Endometrial microvascular endothelial cells (primary cell): ENCODE measurements around the gene CCDC85B. TPM values are rescaled to one million over a fixed set of nuclear protein-coding genes. Genes with fewer than 3 reads are reported as not detected.

Experiments
- in situ Hi-C: cut with HindIII; loops from 2 replicates; pipeline ENCODE4 v1.10.0; 2017; ENCODE audit warnings: low sequenced_read_pairs, low pct_unique_long_range_greater_than_20kb; ENCODE audit errors: inconsistent ontology term
- total RNA-seq: library from RNA; depleted of rRNA; stranded (reverse); fragments of >200 nt; gene quantifications from one replicate; pipeline ENCODE4 v1.2.3, GENCODE V29; 2015; ENCODE audit errors: inconsistent ontology term

CCDC85B gene
- total RNA-seq, 1 donor from 2014 or later = 133 TPM

DNA sequence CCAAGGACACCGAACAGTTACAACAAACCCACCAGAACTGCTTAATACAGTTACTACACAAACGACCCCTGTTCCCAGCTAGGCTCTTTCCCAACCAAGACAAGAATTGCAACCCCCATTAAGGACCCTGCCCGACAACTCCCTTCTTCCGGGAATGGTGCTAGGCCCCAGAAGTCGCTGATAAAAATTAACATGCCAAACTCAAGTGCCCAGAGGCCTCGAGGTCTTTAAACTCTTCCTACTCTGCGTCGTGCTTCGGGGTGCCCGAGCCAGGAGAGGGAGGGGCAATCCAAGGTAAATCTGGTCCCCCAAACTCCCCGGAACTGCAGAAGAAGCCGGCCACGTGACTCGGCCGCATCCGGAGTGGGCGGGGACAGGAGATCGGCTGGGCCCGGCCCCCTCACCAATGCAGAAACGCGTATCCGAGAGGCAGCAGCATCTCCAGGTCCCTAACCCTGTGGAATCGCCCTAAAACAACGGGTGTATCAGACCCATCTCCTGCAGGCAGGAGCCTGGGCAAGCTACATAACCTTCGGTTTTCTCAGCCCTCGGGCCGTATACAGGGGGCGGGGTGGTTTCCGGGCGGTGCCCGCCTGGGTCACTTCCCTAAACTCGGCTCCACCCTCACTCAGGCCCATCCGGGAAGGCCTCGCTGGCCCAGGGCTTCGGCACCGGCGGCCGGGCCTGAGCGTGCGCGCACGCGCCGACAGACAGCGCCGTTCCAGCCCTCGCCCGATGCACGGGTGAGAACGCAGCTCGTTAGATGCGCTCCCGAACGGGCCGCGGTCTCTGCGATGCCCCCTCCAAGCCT is 33.6 kb upstream of the CCDC85B start:
- in situ Hi-C loops = no loop called here

DNA sequence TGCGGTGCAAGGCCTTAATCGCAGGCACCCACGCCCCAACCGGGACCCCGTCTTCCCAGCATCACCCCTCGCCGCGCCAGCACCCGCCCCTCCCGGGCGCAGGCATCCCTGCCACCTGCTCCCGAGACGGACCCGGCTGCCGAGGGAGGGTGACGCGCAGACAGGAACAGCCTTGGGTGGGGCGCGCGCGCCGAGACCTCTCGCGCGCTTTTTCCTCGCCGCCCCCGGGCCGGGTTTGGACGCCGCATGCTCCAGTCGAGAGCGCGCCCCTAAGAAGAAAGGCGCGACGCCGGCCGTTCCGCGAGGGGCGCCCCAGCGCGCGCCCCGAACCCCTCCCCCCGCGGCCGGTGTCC is 33.0 kb upstream of the CCDC85B start:
- in situ Hi-C loops = no loop called here

DNA sequence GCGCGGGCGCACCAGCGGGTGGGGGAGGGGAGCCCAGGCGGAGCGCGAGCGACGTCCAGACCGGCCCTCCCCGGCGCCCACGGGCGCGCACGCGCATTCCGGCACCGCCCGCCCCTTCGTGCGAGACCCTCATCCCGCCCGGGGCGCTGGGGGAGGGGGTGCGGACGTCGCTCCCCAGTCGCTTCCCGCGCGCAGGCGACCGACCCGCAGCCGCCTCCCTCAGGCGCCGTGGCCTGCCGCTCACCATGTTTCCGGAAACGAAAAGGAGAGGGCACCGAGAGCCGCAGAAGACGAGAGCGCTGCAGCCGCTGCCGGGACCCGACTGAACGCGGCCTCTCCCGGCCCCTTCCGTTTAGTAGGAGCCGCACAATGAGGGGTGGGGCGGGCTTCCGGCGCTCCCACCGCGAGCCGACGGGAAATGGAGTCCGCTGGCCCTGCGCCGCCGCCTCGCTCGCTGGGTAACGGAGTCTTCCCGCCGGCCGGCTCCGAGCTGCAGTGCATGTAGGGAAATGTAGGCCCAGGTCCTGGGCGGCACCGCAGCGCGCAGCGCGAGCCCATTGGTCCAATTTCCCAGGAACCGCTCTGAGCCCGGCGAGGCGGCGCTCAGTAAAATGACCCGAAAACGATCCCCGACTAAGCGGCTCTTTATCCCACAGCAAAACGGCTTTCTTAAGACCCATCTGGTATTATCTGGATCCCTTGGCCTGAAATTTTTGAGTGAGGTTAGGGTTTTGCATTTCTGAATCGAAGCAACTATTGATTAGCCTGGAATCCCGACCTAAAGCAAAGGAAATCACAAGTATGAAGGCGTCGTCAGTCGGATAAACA is 32.4 kb upstream of the CCDC85B start, which contains the start of gene CFL1:
Gene CFL1, minus strand, starts transcription at position 328 of the 828 bp plus-strand sequence. Its CDS starts 81 bp downstream, at position 247.
- in situ Hi-C loops = no loop called here

DNA sequence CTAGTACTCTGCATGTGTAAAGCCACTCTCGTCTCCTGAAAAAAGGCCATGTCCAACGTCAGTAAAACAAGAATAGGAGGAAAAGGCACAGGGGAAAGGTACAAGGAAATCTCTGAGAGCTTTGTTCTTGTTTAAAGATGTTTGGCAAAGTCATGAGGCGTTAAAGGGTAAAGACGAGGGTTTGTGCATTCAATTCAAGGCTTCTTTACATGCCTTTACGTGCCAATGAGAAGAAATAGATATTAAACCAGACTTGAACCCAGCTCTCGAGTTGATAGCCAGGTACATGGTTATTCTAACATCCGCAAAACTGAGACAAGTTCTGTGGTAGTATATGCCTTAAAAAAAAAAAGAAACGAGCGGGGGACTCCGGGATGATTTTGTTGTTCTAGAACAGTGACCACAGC is 31.8 kb upstream of the CCDC85B start:
- in situ Hi-C loops = no loop called here

DNA sequence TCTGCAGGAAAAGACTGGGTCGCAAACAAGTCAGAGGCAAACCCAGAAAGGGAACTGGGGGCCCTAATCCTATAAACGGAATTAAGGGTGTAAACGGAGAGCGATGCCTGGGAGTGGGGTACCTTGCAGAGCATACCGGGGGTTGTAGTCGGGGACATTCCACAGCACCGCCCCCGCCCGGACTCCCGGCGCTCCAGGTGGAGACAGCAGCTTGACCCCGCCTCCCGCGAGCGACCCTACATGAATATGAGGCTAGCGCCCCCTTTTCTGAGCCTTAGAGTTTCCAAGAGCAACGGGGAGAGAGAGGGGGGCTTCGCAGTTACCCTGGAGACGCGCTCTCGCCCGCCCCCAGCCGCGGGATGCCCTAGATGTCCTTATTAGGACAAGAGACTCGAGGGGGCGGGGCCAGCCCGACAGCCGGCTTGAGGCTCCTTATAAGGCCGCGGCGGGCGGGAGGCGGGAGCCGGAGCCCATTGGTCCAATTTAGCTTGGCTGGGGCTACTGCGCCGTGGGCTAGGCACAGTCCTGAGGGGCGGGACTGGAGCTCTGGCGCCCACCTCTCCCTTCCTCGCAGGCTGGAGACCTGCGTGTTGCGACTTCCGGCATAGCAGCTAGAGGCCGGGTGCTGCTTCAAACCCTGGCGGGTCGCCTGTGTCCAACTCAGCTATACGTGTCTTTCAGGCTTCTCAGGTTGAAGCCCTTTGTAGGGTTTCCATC is 31.2 kb upstream of the CCDC85B start:
- in situ Hi-C loops = no loop called here

DNA sequence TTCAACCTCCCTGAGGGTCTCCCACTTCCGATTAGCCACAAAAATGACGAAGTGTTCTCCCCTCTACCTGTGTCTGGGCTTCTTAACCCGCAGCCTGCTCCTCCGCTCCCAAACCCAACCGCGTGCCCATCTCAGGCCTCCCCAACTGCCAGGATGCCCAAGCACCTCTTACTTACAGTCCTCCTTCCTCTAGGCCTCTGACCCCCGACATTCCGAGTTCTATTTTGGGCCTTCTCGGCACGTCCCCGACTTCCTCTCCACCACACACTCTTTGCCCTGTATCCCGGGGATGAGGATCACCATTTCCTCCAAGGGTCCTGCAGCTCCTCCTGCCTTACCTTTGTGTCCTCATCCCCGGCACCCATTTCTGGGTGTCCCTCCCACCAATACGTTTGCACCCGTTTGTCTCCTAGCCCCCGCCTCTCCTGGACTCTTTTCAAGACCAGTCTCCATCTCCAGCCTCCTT is 30.6 kb upstream of the CCDC85B start:
- in situ Hi-C loops = no loop called here

DNA sequence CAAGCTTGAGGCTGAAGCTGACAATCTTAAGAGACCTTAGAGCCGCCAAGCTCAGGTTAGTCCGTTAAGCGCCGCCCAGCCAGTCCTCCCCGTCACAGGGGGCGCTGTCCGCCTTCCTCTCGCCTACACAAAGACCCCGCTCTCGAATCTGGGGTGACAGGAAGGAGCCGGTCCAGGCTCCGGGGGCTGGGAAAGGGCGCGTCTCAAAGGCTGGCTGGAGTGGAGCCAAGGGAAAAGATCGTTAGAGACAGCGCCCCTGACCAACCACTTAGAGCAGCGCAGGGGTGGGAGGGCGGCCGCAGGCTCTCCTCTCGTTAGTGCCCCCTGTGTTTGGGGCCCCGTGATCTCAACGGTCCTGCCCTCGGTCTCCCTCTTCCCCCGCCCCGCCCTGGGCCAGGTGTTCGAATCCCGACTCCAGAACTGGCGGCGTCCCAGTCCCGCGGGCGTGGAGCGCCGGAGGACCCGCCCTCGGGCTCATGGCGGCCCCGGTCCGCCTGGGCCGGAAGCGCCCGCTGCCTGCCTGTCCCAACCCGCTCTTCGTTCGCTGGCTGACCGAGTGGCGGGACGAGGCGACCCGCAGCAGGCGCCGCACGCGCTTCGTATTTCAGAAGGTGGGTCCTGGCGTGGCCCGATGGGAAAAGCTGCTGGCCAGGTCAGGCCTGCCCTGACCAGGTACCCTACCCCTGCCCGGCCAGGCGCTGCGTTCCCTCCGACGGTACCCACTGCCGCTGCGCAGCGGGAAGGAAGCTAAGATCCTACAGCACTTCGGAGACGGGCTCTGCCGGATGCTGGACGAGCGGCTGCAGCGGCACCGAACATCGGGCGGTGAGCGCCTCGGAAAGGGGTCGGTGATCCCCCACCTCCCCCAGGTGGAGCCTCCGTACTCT is 30.0 kb upstream of the CCDC85B start, which contains the start of gene MUS81:
Gene MUS81, plus strand, starts transcription at position 156 of the 887 bp plus-strand sequence. Its CDS starts 321 bp downstream, at position 477.
- in situ Hi-C loops = no loop called here

DNA sequence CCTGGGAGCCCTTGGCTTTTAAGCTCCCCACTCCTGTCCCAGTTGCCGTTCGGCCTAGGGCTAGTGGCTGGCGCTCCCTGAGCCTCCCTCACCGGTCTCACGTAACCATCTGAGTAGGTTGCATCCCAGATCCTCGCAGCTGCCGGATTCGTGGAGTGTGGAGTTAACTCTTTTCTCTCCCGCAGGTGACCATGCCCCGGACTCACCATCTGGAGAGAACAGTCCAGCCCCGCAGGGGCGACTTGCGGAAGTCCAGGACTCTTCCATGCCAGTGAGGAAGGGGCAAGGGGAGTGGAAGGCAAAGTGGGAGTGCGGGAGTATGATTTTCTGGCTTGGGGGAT is 29.3 kb upstream of the CCDC85B start:
- in situ Hi-C loops = no loop called here

DNA sequence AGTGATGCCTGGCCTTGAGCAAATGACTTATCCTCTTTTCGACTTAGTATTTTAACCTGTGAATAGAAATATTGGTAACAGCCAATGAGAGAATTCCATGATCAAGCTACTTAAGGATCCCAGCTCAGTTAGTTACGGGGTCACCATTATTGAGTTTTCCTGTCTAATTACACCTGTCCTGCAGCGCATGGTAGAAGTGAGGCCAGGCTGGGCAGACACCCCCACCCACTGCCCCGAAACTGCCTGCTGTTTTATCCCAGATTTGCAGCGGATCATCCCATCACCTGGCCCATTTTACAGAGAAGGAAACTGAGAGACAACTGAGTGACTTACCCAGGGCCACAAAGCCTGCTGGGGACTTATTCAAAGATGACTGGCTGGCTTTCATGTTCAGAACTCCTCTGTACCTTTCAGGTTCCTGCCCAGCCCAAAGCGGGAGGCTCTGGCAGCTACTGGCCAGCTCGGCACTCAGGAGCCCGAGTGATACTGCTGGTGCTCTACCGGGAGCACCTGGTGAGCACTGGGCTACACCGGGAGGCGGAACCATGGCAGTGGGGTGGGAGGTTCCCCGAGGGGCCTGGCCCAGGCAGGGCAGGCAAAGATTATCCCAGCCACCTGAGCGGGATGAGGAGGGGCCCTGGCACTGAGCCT is 28.8 kb upstream of the CCDC85B start:
- in situ Hi-C loops = no loop called here

DNA sequence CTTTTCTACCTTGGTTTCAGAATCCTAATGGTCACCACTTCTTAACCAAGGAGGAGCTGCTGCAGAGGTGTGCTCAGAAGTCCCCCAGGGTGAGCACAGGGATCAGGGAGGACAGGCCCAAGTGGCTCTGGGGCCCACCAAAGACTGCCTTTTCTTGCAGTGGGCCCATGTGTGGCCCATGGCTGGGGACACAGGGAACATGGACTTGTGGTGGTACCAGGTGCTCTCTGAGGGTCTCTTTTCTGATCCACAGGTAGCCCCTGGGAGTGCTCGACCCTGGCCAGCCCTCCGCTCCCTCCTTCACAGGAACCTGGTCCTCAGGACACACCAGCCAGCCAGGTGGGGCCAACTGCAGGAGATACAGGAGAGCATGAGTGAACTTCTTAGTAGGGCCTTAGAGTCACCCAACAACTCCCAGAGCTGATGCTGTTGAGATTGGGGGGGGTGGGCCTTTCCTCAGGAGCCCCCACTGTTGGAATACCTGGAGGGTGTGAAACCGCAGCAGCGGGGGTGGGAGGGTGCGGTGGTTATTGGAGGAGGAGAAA is 28.2 kb upstream of the CCDC85B start:
- in situ Hi-C loops = no loop called here

DNA sequence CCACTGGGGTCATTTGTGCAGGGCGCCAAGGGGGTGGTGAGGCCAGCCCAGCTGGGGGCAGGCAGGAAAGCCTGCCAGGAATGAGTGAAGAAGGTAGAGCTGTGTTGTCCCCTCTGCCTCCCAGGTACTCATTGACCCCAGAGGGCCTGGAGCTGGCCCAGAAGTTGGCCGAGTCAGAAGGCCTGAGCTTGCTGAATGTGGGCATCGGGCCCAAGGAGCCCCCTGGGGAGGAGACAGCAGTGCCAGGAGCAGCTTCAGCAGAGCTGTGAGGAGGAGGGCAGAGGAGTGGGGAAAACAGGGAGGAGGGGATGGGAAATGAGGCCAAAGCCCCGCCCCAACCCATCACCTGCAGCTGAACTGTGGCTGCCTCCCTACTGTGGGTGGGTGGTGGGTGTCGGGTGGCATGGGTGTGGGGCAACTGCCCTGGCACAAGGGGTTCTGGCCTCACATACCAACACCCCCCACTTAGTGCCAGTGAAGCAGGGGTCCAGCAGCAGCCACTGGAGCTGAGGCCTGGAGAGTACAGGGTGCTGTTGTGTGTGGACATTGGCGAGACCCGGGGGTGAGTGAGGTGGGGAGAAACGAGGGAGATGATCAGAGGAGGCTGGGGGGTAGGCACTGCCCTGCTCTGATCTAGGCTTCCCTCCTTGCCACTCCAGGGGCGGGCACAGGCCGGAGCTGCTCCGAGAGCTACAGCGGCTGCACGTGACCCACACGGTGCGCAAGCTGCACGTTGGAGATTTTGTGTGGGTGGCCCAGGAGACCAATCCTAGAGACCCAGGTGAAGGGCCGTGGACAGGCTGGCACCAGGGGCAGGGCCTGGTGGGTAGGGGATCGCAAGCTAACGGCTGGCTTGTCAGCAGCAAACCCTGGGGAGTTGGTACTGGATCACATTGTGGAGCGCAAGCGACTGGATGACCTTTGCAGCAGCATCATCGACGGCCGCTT is 27.3 kb upstream of the CCDC85B start:
- in situ Hi-C loops = no loop called here

DNA sequence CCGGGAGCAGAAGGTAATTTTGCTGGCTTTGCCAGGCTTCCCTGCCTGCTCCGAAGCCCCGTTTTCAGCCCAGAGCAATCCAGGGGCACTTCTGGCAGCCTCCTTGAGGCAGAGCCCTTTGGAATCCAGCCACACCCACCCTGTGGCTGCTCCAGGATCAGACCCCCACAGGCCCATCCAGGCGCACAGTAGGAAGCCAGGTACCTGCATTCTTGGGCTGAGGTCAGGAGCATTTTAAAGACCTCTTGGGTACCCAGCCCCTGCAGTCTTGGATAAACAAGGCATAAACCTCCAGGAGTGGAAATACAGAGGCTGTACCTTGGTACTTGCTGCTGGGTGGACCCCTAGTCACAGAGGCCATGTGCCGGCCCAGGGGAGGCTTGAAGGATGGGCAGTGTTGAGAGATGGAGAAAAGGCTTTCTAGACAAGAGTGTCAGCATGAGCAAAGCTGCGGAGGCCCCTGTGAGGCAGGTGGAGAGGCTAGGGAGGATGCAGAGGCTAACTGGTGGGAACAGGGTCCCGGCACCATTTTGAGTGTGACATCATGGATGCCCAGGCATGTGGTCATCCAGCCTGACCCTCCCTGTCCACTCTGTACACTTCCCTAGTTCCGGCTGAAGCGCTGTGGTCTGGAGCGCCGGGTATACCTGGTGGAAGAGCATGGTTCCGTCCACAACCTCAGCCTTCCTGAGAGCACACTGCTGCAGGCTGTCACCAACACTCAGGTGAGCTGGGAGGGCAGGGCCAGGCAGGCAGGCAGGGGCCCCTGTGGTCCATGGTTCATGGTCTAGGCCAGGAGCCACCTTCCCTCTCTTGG is 26.4 kb upstream of the CCDC85B start:
- in situ Hi-C loops = no loop called here

DNA sequence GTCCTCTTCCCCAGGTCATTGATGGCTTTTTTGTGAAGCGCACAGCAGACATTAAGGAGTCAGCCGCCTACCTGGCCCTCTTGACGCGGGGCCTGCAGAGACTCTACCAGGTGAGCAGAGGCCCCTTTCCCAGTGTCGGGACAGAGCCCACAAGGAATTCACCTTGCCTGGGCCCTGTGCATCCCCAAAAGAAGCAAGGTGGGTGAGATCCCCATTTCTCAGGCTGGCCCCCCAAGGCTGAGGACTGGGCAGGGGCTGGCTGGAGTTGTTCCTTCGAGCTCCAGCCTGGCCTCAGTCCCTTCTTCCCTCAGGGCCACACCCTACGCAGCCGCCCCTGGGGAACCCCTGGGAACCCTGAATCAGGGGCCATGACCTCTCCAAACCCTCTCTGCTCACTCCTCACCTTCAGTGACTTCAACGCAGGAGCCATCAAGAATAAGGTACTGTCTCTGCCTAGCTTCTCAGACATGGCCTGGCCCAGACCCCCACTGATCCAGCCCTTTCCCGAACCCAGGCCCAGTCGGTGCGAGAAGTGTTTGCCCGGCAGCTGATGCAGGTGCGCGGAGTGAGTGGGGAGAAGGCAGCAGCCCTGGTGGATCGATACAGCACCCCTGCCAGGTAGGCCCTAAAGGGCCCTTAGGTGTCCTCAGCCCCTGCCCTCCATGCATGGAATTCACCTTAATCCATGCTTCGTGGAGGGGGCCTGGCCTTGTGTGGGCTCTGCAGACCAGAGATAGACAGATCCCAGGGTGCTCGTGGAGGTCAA is 25.6 kb upstream of the CCDC85B start:
- in situ Hi-C loops = no loop called here

DNA sequence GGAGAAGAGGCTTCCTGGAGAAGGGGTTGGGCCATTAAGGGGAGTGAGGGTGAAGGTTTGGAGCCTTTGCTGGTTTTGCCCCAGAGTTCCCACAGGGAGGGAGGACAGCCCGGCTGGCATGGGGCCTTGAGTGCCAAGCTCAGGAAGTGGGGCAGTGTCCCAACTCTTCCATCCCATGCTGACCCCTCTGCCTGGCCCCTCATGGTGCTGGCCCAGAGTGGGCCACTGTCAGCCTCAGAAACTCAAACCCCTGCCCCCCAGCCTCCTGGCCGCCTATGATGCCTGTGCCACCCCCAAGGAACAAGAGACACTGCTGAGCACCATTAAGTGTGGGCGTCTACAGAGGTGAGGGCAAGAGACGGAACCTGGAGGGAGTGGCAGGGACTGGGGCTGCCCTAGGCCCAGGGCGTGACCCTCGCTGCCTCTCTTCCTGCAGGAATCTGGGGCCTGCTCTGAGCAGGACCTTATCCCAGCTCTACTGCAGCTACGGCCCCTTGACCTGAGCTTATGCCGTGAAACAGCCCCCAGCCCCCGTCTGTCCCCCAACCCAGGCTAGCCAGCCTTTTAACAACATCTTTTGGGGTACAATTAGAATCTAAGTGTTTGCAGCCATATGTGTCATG is 24.8 kb upstream of the CCDC85B start:
- in situ Hi-C loops = no loop called here
